K562 (cell line): ENCODE data around the gene ZNF804A.

ENCODE experiments used
- CEBPG ChIP-seq, 3 experiments: fragments of 200-800 bp in 1 of 3; sonication (Bioruptor generic) in 1 of 3; sonication (generic) in 1 of 3; formaldehyde crosslinking in 1 of 3; IDR thresholded peaks in 2 of 3; conservative IDR thresholded peaks in 1 of 3; 2 replicates each; pipeline versions ENCODE4 v1.6.1 to v1.8.0; 2016 to 2022; ENCODE audit warnings: missing compliant biosample characterization in 2 of 3, missing genetic modification characterization in 2 of 3, mild to moderate bottlenecking in 1 of 3, missing genetic modification reagents in 1 of 3
- E2F3 ChIP-seq: fragments of 250-450 bp; sonication (Bioruptor Pico); IDR thresholded peaks from 2 replicates; pipeline ENCODE4 v1.4.0; 2020; ENCODE audit warnings: mild to moderate bottlenecking
- RBM22 ChIP-seq: fragments of 200-400 bp; formaldehyde crosslinking; IDR thresholded peaks from 2 replicates; pipeline ENCODE4 v1.6.1; 2018; ENCODE audit warnings: low read length, low read depth; ENCODE audit not compliant: poor library complexity, severe bottlenecking

DNA sequence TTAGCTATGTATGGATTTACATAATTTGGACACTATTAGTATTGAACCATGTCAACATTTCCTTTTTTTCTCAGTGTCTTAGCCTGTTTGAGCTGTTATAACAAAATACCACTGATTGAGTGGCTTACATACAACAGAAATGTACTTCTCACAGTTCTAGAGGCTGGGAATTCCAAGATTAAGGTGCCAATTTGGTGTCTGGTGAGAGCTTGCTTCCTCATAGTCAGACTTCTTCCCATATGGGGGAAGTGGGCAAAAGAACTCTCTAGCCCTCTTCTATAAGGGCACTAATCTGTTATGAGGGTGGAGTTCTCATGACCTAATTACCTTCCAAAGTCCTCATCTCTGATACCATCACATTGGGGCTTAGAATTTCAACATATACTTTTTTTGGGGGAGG lies 12.6 kb downstream of the ZNF804A start:
- TF ChIP-seq RBM22, result no peak
- no peak for TF ChIP-seq CEBPG (CRISPR knock-in tag; IDR thresholded peaks at IDR 0.05)
- no peak for TF ChIP-seq CEBPG (tag; conservative IDR thresholded peaks at IDR 0.05 in 1 of 2, IDR thresholded peaks at IDR 0.05 in 1 of 2)
- TF ChIP-seq E2F3 (CRISPR knock-in tag), result no peak
